Effector CD8-positive, alpha-beta T cell (primary cell): ENCODE data around the gene UBXN10.

Source experiments
- DNase-seq: peaks from one replicate; lab custom pipeline; 2025; lab: John Stamatoyannopoulos, UW

The UBXN10 gene

GRCh38 chr1:20234788-20235535 is 49.1 kb downstream of the UBXN10 start:
- no peak for DNase-seq

- DNase-seq: no peak
These were observed 51.8 kb downstream of the UBXN10 start for GRCh38 chr1:20237646-20238045.

- no peak for DNase-seq
These were observed 54.1 kb downstream of the UBXN10 start for GRCh38 chr1:20240012-20240411.

- no peak for DNase-seq
These were observed 57.1 kb downstream of the UBXN10 start for GRCh38 chr1:20242890-20243479.
